HuH-7.5 (cell line): ENCODE measurements around the gene SAP30L.

ENCODE experiments used
- DNase-seq: peaks from one replicate; pipeline ENCODE4 v3.0.0; 2011; ENCODE audit warnings: low spot score

Gene SAP30L

DNA sequence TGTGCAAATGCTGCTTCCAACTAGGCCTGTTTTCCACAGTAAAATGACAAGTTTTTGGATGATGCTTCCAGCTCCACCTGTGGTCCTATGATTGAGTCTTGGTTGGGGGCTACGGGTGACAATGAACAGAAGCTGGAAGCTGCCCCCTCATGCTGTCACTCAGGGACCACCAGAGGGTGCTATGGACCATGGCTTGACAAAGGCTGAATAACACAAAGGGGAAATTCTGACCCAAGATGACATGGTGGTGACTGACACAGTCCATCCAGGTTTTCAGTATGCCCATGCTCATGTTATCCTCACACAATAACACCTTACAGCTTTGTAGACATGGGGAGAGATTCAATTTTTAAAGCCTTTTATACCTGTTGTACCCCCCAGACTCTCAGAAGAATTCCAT lies 23.9 kb upstream of the SAP30L start:
- peak; percentile 26 for DNase-seq

DNA sequence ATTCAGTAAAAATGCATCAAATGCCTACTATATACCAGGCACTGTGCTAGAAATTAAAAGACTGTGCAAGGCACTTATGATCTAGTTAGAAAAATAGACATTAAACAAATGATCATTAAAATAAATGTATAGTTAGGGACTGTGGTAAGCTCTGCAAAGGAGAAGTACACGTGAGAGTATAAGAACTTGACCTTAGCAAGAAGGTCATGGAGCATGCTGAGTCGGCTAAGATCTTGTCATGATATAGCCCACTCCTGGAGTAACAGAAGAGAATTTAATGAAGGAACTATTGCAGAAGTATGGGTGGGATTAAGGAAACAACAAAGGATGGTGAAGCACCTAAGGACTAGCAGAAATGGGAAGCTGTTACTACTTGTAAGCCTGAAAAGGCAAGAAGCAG lies 23.5 kb upstream of the SAP30L start:
- DNase-seq, result no peak

DNA sequence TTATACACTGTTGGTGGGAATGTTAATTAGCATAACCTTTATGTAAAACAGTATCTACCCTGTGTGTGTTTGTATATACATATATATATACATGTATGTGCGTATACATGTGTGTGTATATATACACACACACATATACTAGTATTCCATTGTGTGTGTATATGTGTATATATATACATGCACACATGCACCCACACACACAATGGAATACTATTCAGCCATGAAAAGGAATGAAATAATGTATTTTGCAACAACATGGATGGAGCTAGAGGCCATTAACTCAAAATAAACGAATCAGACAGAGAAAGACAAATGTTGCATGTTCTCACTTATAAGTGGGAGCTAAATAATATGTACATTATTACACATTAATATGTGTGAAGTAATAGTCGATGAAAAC lies 17.6 kb upstream of the SAP30L start:
- no peak for DNase-seq

DNA sequence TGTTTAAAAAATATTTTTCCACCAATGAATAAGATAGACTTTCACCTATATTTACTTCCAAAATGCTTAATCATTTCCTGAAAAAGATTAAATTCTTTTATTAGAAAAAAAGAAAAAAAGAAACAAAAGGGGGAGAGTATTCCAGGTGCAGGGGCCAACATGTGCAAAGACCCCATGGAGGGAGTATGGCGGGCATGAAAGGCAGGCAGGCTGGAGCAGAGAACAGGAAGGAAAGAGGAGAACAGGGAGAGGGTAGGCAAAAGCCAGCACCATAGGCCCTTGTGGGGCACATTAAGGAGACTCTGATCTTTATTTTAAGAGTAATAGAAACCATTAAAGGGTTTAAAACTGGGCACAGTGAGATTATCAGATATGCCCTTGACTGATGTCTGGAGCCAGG lies 16.5 kb upstream of the SAP30L start:
- DNase-seq, result no peak

DNA sequence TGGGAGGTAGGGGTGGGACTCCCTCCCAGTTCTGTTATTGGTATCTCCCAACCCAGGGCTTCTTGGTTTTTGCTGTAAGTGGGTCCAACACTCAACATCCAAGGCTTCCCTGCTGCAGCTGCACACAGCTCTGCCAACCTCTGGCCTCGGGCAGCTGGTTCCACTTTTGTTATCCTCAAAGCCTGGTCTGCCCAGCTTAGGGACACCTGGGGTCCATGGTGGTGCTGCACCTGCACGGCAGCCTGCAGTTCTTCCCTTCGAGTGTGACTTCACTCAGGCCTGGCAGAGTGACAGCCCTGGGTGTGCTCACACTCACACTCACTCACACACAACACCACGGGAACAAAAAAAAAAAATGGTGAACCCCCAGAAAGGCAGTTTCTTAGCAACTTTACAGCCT lies 15.3 kb upstream of the SAP30L start:
- DNase-seq, result no peak

DNA sequence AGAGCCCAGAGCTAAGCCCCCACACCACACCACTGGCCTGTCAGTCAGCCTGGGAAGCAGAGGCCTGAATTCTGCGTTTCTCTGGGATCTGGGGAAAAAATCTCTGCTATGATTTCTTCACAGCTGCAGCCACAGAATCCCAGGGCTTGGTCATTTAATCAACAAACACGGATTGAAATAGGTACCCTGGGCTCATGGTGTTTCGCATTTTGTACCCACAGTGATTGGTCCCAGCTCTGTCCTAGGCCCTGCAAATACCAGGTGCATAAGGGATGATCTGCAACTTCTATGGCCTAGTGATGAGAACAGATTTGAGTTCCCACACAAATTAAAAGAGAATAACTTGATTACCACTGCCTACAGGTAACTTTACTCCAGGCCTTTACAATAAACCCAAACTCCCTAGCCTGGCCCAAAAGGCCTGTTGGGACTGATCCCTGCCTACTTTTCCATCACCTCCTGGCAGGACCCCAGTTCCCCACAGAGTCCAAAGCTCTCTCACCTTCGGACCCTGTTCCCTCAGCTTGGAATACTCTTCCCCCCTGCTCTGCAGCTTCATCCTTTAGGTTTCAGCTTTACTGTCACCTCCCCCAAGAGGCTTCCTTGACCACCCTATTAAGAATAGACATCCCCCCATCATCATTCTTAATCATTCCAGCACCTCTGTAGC lies 14.7 kb upstream of the SAP30L start:
- no peak for DNase-seq

DNA sequence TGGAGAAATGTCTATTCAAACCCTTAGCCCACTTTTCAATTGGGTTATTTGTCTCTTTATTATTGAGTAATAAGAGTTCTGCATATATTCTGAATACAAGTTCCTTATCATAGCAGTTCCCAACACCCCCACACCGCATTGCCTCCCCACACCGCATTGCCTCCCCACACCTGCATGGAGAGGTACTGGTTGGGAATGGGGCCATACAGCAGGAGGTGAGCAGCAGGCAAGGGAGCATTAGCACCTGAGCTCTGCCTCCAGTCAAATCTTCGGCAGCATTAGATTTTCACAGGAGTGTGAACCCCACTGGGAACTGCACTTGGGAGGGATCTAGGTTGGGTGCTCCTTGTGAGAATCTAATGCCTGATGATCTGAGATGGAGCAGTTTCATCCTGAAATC lies 10.6 kb upstream of the SAP30L start:
- DNase-seq, result no peak

DNA sequence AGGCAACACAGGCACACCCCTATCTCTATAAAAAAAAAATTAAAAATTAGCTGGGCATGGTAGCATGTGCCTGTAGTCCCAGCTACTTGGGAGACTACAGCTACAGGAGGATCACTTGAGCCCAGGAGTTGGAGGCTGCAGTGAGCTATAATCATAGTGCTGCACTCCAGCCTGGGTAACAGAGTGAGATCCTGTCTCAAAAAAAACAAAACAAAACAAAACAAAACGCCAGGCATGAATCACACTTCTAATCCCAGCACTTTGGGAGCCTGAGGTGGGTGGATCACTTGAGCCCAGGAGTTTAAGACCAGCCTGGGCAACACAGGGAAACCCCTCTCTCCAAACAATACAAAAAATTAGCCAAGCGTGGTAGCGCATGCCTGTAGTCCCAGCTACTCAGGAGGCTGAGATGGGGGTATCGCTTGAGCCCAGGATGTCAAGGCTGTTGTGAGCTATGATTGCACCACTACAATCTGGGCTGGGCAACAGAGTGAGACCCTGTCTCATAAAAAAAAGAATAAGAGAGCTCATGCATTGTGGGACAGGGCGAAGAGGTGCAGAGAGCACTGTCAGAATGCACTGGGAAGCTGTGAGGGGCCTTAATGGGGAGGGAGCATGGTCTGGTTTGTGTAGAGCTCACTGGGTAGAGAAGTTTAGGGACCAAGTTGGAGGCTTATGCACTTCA lies 8.4 kb upstream of the SAP30L start:
- no peak for DNase-seq

DNA sequence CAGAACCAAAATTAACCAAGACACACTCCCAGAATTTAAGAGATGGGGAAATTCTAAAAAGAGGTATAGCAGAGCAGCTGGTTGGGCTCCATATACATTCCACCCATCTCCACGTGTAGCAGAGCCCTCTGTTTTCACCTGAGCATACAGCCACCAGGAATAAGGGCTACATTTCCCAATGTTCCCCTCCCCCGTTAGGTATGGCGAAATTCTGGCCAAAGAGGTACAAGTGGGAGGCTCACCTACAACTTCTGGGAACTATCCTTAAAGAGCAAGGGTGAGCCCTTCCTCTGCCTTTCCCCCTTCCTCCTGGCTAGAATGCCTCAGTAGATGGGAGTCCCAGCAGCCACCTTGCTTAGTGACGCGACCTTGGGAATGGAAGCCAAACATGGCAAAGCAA lies 5.3 kb upstream of the SAP30L start:
- no peak for DNase-seq

DNA sequence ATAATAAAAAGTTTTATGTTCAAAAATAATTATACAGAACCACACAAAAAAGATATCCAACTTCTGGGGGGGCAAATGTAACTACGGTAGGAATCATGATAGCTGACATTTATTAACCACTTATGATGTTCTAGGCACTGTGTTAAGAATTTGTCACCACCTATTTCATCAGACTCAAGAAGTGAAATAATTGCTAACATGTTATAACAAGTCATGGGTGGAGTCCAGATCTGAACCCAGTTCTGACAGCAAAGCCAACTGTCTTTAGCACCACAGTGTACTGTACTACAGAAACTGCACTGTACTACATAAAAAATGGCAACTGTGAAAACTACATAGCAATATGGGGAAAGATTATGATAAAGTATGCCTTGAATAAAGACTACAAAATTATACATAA lies 3.0 kb upstream of the SAP30L start:
- DNase-seq, result no peak

DNA sequence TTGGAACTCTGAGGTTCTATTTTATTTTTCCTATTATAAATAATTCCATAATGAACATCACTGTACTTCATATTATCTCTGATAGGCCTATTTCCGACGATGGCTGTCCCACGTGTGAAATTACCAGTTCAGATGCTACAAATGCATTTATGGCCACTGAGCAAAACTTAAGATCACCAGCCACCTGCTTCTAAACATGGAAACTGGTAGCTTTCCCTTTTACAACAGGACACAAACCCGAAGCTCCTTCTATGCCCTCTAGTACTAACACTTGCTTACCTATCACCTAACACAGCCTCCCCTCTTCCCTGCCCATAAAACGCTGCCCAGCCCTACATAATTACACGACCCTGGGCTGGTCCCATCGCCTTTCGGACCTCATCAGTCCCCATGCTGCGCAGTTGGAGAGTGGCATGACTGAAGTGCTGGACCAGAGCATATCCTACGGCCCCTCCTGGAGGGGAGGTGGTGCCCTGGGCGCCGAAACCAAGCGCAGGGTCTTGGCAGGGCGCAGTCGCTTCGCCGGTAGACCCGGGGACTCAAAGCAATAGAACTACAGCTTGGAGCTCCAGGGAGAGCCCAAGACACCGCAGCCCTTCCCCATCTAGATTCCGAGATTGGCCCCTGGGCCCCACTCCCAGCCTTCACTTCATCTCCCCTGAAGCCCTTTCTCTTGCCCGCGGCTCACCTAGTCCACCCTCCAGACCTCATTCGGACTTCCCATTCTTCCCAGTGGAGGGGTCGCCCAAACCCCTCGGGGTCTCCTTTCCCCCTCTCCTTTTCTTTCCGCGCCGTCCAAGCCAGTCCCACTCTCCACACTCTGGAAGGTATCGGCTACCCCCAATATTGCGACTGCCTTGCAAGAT lies 1.0 kb upstream of the SAP30L start:
- DNase-seq, result peak; percentile 32

DNA sequence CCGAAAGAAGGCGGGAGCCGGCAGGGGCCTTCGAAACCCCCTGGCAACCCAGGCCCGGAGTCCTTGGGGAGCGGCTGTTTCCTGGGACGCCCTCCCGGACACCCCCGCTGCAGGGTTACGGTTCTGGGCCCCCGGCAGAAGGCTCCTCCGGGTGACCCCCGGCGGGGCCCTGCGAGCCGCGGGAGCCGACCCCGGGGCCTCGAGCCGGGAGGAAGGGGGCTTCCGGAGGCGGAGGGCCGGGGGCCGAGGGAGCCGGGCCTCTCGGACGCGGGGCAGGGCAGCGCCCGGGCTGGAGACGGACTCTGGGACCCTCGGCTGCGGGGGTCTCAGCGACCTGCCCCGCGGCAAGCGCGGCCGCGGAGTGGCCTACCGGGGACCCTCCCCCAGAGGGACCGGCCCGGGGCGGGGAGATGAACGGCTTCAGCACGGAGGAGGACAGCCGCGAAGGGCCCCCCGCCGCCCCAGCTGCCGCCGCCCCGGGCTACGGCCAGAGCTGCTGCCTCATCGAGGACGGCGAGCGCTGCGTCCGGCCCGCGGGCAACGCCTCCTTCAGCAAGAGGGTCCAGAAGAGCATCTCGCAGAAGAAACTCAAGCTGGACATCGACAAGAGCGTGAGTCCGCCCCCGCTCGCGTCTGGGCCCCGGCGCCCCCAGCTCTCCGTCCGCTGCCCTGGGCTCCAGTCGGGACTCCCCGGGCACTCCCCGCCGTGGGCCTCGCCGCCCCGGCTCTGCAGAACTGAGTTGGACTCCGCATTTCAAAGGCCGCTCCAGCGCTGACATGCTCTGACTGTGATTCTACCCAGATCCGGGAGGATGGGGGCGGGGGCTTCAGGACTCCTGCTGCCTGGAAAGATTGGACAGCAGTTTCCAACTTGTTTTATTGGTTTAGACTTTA lies 645 bp downstream of the SAP30L start:
- peak; percentile 53 for DNase-seq

DNA sequence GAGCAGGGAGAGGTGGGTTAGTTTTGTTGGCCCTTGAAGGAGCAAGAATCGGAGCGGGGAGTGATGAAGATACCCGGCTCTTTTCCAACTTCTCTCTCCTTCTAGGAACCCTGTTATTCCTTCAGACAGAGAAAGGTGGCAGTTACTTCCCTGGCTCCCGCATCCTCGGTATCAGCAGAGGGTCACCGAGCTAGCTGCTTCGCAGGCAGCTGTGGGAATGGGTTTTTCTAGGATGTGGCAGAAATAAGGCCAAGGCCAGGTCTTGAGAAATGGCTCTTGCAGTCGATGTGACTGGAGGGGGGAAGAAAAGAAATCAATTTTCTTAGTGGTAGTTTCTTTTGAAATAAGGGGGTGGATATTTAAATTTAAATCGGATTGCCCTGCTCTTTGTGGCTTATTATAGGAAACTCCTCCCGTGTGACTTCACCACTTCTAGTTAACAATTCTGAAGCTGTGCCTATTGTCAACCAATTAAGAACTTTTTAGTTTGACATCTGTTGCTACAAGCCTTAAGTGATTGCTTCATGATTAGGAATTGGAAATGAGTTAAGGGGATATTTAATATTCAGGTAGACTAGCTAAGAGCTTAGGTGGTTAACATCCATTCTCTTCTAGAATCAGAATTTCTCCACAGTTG lies 1.4 kb downstream of the SAP30L start:
- no peak for DNase-seq

DNA sequence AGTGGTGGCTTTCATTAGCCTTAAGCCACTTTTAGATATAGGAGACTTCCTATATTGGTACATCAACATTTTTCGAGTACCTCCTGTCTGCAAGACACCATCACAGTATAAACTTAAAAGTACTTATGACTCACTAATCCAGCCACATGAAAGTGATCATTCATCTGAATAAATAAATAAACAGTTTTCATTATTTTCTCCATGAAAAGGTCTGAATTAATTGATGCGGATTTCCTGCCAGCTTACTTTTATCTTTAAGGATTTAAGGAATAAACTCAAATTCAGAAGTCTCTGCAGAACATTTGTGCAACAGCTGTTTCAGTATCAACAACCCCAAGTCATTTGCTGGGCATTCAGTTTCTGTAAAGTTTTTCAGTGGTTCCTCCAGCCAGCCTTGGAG lies 4.0 kb downstream of the SAP30L start:
- DNase-seq, result no peak

DNA sequence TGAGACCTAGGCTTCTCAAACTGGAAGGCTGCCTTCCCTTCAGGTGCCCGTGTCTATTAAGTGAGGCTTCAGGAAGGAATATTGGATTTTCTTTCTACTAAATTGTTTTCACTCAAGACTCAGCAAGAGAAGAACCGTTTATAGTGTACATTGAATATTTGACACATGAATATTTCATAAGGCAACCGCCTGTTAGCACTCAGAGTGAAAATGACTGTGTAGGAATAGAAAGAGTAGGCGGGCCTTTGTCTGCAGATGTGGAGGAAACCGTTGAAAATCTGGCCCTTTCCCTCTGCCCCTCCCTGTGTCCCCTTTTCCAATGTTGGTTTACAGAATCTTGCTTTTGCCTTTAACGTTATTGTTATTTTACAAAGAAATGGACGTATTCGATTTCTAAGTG lies 6.2 kb downstream of the SAP30L start:
- no peak for DNase-seq

DNA sequence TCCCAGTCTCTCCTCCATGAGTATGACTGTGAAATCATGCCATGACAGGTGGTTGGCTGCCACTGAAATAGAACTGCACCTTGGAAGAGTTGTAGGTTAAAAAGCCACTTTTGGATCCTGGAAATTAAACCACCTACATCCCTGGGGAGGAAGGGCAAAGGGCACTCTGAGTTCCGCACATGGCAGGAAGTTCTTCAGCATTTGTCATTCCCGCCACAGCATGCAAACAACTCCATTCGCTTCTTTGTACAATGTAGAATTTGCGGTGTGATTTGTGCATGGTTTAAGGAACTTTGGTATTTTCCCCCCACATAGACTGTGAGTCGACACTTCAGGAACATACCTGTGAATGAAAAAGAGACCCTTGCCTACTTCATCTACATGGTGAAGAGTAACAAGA lies 9.8 kb downstream of the SAP30L start:
- no peak for DNase-seq

DNA sequence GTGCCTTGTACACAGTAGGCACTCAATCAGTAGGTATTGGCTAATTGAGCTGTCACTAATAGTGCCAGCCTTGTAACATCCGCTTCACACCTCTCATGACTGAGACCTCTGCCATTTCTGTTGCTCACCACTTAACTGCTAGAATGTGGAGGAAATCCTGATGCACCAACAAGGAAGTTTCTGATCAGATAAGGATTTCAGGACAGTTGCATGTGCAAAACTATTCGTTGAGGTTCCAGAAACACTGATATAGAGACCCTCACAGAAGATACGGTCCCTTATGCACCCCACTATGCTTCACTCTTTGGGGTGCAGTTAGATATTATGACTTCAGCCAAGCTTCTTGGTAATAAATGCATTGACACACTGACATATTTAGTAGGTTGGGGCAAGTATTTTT lies 10.7 kb downstream of the SAP30L start:
- no peak for DNase-seq

DNA sequence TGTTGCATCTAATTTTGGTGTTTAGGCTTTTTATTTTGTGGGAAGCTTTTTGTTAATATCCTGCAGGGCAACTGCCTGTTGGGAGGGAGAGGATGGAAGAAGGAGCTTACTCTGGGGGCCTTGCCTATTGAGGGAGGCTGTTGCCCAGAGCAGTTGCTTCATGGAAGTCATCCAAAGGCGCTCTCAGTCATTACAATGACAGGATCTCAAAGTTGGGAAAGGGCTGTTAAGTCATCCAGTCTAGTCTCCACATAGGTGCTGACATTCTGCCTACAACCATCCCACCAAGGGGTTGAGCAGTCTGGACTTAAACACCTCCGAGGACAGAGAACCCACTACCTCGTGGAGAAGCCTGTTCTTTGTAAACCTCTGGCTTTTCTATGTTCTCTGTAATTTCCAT lies 13.2 kb downstream of the SAP30L start:
- DNase-seq, result no peak

DNA sequence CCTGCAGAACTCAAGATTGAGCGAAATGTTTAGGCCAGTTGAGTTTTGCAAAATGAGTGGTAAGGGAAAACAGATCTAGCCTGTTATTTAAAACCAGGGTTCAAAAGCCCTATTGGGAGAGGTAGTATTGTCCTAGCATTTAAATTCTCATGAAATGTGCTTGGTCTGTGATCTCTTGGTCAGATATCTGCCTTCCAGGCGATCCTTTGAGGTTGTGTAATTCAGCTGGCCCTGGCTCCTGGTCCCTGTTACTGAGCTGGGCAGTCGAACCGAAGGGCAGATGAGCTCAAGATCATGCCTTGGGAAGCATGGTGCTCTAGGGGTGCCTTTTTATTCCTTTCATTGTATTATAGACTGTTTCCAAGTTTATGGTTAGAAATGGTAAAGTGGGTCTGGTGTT lies 14.4 kb downstream of the SAP30L start:
- DNase-seq, result no peak

DNA sequence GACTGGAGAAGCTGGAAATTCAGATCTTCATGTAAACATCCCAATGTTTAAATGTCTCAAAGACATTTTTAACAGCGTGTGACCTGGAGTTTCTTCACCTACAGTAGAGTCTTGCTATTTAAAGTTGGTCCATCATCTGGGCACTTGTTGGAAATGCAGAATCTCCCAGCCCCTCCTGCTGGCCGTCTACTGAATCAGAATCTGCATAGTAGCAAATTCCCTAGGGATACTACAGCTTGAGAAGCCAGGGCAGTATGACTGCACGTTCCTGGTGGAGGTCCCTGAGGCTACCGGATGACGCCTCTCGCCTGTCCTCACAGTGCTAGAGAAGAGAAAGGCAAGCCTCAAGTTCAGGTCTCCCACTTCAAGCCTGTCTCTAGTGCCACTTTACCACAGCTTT lies 15.7 kb downstream of the SAP30L start:
- DNase-seq, result no peak

DNA sequence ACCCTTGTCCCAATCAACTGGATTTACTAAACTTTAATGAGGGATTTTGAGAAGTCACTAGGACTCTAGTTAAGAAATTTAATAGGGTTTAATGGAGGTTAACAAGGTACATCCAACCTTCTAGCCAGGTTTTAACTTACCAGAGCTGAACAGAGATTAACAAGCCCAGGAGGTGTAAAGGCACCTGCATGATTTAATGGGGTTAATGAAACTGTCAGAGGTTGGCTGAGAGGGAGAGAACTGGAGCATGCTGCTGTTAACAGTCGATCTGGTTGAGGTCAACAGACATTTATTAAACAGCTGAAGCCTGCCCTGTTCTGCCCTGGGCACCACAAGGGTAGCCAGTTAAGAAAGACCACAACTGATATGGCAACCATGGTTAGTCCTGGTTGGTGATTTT lies 18.6 kb downstream of the SAP30L start:
- no peak for DNase-seq

DNA sequence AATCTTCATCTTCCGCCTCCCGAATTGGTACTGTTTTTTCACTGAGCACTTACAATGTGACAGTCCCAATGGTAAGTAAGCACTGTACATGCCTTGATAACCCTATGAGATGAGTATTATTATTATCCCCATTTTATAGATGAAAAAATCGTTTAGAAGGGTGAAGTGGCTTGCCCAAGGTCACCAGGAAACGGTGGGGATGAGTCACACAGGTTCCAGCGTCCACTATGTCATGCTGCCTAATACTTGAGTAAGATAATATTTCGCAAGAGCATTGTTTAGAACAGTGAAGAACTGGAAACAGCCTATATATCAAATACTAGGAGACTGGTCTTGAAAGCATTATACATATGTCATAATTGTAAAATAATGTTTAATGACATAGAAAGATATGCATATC lies 19.4 kb downstream of the SAP30L start:
- DNase-seq, result no peak
